Measurements from ENCODE around the gene HIPK2.

Gene HIPK2

GRCh38 chr7:139592801-139593461 is 184.9 kb downstream of the HIPK2 start:
- Histone ChIP-seq H3K27ac (ENCODE audit: low read depth, low read length) (no peak overlapping the region), H3K36me3 (ENCODE audit: insufficient read depth, low read length) (peaks cover 28% of the 10 kb centered on the region), H3K4me1 (ENCODE audit: insufficient read depth, low read length) (no peaks in the 10 kb centered on the region), H3K9ac (ENCODE audit: low read depth, low read length) (no peak overlapping the region), H3K27me3 (ENCODE audit: insufficient read depth, low read length) (no peaks in the 10 kb centered on the region), H3K9me3 (ENCODE audit: insufficient read depth, low read depth, low read length) (no peaks in the 10 kb centered on the region), H3K4me3 (ENCODE audit: low read length) (no peak overlapping the region)
- 95% methylated on average over 4 of the region's 4 CpGs for WGBS

- no peaks in the 10 kb centered on the region for H3K4me1 ChIP-seq (ENCODE audit: insufficient read depth, low read length)
- H3K9ac ChIP-seq (ENCODE audit: low read depth, low read length) = no peak overlapping the region
- no peak overlapping the region for H3K4me3 ChIP-seq (ENCODE audit: low read length)
- H3K27me3 ChIP-seq (ENCODE audit: insufficient read depth, low read length) = no peaks in the 10 kb centered on the region
- H3K9me3 ChIP-seq (ENCODE audit: insufficient read depth, low read depth, low read length) = no peaks in the 10 kb centered on the region
- WGBS = 92% methylated on average over 2 of the region's 3 CpGs
- H3K36me3 ChIP-seq (ENCODE audit: insufficient read depth, low read length) = peaks cover 24% of the 10 kb centered on the region
- H3K27ac ChIP-seq (ENCODE audit: low read depth, low read length) = no peak overlapping the region
Observed at GRCh38 chr7:139591550-139592195, 186.1 kb downstream of the HIPK2 start.

GRCh38 chr7:139589474-139589873 is 188.3 kb downstream of the HIPK2 start:
- H3K27ac ChIP-seq (ENCODE audit: low read depth, low read length) = no peak overlapping the region
- H3K36me3 ChIP-seq (ENCODE audit: insufficient read depth, low read length) = peaks cover 7% of the 10 kb centered on the region
- H3K4me1 ChIP-seq (ENCODE audit: insufficient read depth, low read length) = no peaks in the 10 kb centered on the region
- no peaks in the 10 kb centered on the region for H3K9me3 ChIP-seq (ENCODE audit: insufficient read depth, low read depth, low read length)
- 97% methylated on average over 1 of the region's 1 CpG for WGBS
- no peaks in the 10 kb centered on the region for H3K27me3 ChIP-seq (ENCODE audit: insufficient read depth, low read length)
- H3K4me3 ChIP-seq (ENCODE audit: low read length) = no peak overlapping the region
- no peak overlapping the region for H3K9ac ChIP-seq (ENCODE audit: low read depth, low read length)

GRCh38 chr7:139588632-139589031 is 189.2 kb downstream of the HIPK2 start:
- Histone ChIP-seq H3K4me3 (ENCODE audit: low read length) (no peak overlapping the region), H3K36me3 (ENCODE audit: insufficient read depth, low read length) (peaks cover 8% of the 10 kb centered on the region), H3K27ac (ENCODE audit: low read depth, low read length) (no peak overlapping the region), H3K9ac (ENCODE audit: low read depth, low read length) (no peak overlapping the region), H3K9me3 (ENCODE audit: insufficient read depth, low read depth, low read length) (no peaks in the 10 kb centered on the region), H3K27me3 (ENCODE audit: insufficient read depth, low read length) (no peaks in the 10 kb centered on the region), H3K4me1 (ENCODE audit: insufficient read depth, low read length) (no peaks in the 10 kb centered on the region)
- 85% methylated on average over 7 of the region's 7 CpGs for WGBS

- Histone ChIP-seq H3K9me3 (ENCODE audit: insufficient read depth, low read depth, low read length) (no peaks in the 10 kb centered on the region), H3K27me3 (ENCODE audit: insufficient read depth, low read length) (no peaks in the 10 kb centered on the region), H3K9ac (ENCODE audit: low read depth, low read length) (no peak overlapping the region), H3K4me1 (ENCODE audit: insufficient read depth, low read length) (no peaks in the 10 kb centered on the region), H3K36me3 (ENCODE audit: insufficient read depth, low read length) (peaks cover 10% of the 10 kb centered on the region; the same call in 1 of the 2 replicates), H3K4me3 (ENCODE audit: low read length) (no peak overlapping the region), H3K27ac (ENCODE audit: low read depth, low read length) (no peak overlapping the region)
- 97% methylated on average over 7 of the region's 7 CpGs for WGBS
Observed at GRCh38 chr7:139587535-139587934, 190.3 kb downstream of the HIPK2 start.

GRCh38 chr7:139586286-139586685 is 191.5 kb downstream of the HIPK2 start:
- H3K36me3 ChIP-seq (ENCODE audit: insufficient read depth, low read length) = peaks cover 14% of the 10 kb centered on the region; the same call in 1 of the 2 replicates

GRCh38 chr7:139585042-139585441 is 192.8 kb downstream of the HIPK2 start:
- Histone ChIP-seq H3K27me3 (ENCODE audit: insufficient read depth, low read length) (no peaks in the 10 kb centered on the region), H3K27ac (ENCODE audit: low read depth, low read length) (no peak overlapping the region), H3K4me3 (ENCODE audit: low read length) (no peak overlapping the region), H3K36me3 (ENCODE audit: insufficient read depth, low read length) (peaks cover 14% of the 10 kb centered on the region; the same call in 1 of the 2 replicates), H3K9me3 (ENCODE audit: insufficient read depth, low read depth, low read length) (no peaks in the 10 kb centered on the region), H3K4me1 (ENCODE audit: insufficient read depth, low read length) (no peaks in the 10 kb centered on the region), H3K9ac (ENCODE audit: low read depth, low read length) (no peak overlapping the region)
- 76% methylated on average over 5 of the region's 5 CpGs for WGBS

More at GRCh38 chr7:139586286-139586685, 191.5 kb downstream of the HIPK2 start:
- Histone ChIP-seq H3K9ac (ENCODE audit: low read depth, low read length) (no peak overlapping the region), H3K27ac (ENCODE audit: low read depth, low read length) (no peak overlapping the region), H3K9me3 (ENCODE audit: insufficient read depth, low read depth, low read length) (no peaks in the 10 kb centered on the region), H3K4me1 (ENCODE audit: insufficient read depth, low read length) (no peaks in the 10 kb centered on the region), H3K27me3 (ENCODE audit: insufficient read depth, low read length) (no peaks in the 10 kb centered on the region), H3K4me3 (ENCODE audit: low read length) (no peak overlapping the region)
- WGBS = 95% methylated on average over 3 of the region's 3 CpGs

GRCh38 chr7:139583826-139584553 is 193.8 kb downstream of the HIPK2 start:
- Histone ChIP-seq H3K36me3 (ENCODE audit: insufficient read depth, low read length) (peaks cover 14% of the 10 kb centered on the region; the same call in 1 of the 2 replicates), H3K27ac (ENCODE audit: low read depth, low read length) (no peak overlapping the region), H3K9ac (ENCODE audit: low read depth, low read length) (no peak overlapping the region), H3K9me3 (ENCODE audit: insufficient read depth, low read depth, low read length) (no peaks in the 10 kb centered on the region), H3K4me1 (ENCODE audit: insufficient read depth, low read length) (no peaks in the 10 kb centered on the region), H3K27me3 (ENCODE audit: insufficient read depth, low read length) (no peaks in the 10 kb centered on the region), H3K4me3 (ENCODE audit: low read length) (no peak overlapping the region)
- 91% methylated on average over 15 of the region's 15 CpGs for WGBS

GRCh38 chr7:139582671-139583155 is 195.1 kb downstream of the HIPK2 start:
- Histone ChIP-seq H3K9me3 (ENCODE audit: insufficient read depth, low read depth, low read length) (no peaks in the 10 kb centered on the region), H3K4me3 (ENCODE audit: low read length) (no peak overlapping the region), H3K4me1 (ENCODE audit: insufficient read depth, low read length) (no peaks in the 10 kb centered on the region), H3K9ac (ENCODE audit: low read depth, low read length) (no peak overlapping the region), H3K36me3 (ENCODE audit: insufficient read depth, low read length) (peaks cover 14% of the 10 kb centered on the region; the same call in 1 of the 2 replicates), H3K27me3 (ENCODE audit: insufficient read depth, low read length) (no peaks in the 10 kb centered on the region), H3K27ac (ENCODE audit: low read depth, low read length) (no peak overlapping the region)
- 96% methylated on average over 14 of the region's 14 CpGs for WGBS

GRCh38 chr7:139582130-139582650 is 195.6 kb downstream of the HIPK2 start:
- Histone ChIP-seq H3K9ac (ENCODE audit: low read depth, low read length) (no peak overlapping the region; the same call in 1 of the 2 replicates), H3K4me1 (ENCODE audit: insufficient read depth, low read length) (no peaks in the 10 kb centered on the region), H3K36me3 (ENCODE audit: insufficient read depth, low read length) (peaks cover 14% of the 10 kb centered on the region; the same call in 1 of the 2 replicates), H3K9me3 (ENCODE audit: insufficient read depth, low read depth, low read length) (no peaks in the 10 kb centered on the region), H3K27ac (ENCODE audit: low read depth, low read length) (no peak overlapping the region), H3K4me3 (ENCODE audit: low read length) (no peak overlapping the region), H3K27me3 (ENCODE audit: insufficient read depth, low read length) (no peaks in the 10 kb centered on the region)
- 94% methylated on average over 14 of the region's 14 CpGs for WGBS

GRCh38 chr7:139580435-139580834 is 197.4 kb downstream of the HIPK2 start:
- WGBS = 93% methylated on average over 3 of the region's 3 CpGs
- H3K36me3 ChIP-seq (ENCODE audit: insufficient read depth, low read length) = peaks cover 14% of the 10 kb centered on the region; the same call in 1 of the 2 replicates

More at GRCh38 chr7:139580435-139580834, 197.4 kb downstream of the HIPK2 start:
- Histone ChIP-seq H3K9ac (ENCODE audit: low read depth, low read length) (no peak overlapping the region), H3K27ac (ENCODE audit: low read depth, low read length) (no peak overlapping the region), H3K4me1 (ENCODE audit: insufficient read depth, low read length) (no peaks in the 10 kb centered on the region), H3K4me3 (ENCODE audit: low read length) (no peak overlapping the region), H3K9me3 (ENCODE audit: insufficient read depth, low read depth, low read length) (no peaks in the 10 kb centered on the region), H3K27me3 (ENCODE audit: insufficient read depth, low read length) (no peaks in the 10 kb centered on the region)
